Cardiac muscle cell (in vitro differentiated cells and primary cell): ENCODE measurements around the gene ATRIP. TPM values are rescaled to one million over a fixed set of nuclear protein-coding genes. Genes with fewer than 3 reads are reported as not detected.

Experiments used
- DNase-seq, 2 donors: peaks; one replicate each; pipeline versions ENCODE4 v3.0.0 to v3.0.0-alpha.2; 2010 to 2017; ENCODE audit warnings: low read depth in 1 of 2, low spot score in 1 of 2
- H3K27ac ChIP-seq: fragments of 200-600 bp; sonication (generic); 2 replicates; pipeline ENCODE4 v1.5.1; 2016
- H3K27me3 ChIP-seq: fragments of 200-600 bp; sonication (generic); 2 replicates; pipeline ENCODE4 v1.6.0; 2016; ENCODE audit warnings: control low read depth
- H3K36me3 ChIP-seq: fragments of 200-600 bp; sonication (generic); 2 replicates; pipeline ENCODE4 v1.5.1; 2016; ENCODE audit warnings: control low read depth
- H3K4me1 ChIP-seq: fragments of 200-600 bp; sonication (generic); 2 replicates; pipeline ENCODE4 v1.8.1; 2017; ENCODE audit warnings: low read depth, mild to moderate bottlenecking, mixed run types
- H3K4me3 ChIP-seq: fragments of 200-600 bp; sonication (generic); 2 replicates; pipeline ENCODE4 v1.5.1; 2016; ENCODE audit warnings: mild to moderate bottlenecking
- H3K9me3 ChIP-seq: fragments of 200-600 bp; sonication (generic); 2 replicates; pipeline ENCODE4 v1.5.1; 2017; ENCODE audit warnings: low read depth, mild to moderate bottlenecking, control low read depth
- polyA plus RNA-seq: library from polyadenylated mRNA; unstranded; fragments of >200 nt; fragmentation: Nextera tagmentation; extraction: Ambion mirVana; gene quantifications from 2 replicates; pipeline ENCODE4 v1.2.1, GENCODE V29; 2016
- total RNA-seq: library from RNA; depleted of rRNA; stranded (reverse); fragments of >200 nt; gene quantifications from 2 replicates; pipeline ENCODE4 v1.2.3, GENCODE V29; 2016
- TF ChIP-seq, protein P1 (sequence below): IDR thresholded peaks from 2 replicates; pipeline ENCODE4 v1.5.1; 2012; ENCODE audit warnings: low read depth, mild to moderate bottlenecking, low read length

The ATRIP gene
- total and polyA plus RNA-seq, 2 experiments from 2014 or later = 6.4 to 8.7 TPM

DNA sequence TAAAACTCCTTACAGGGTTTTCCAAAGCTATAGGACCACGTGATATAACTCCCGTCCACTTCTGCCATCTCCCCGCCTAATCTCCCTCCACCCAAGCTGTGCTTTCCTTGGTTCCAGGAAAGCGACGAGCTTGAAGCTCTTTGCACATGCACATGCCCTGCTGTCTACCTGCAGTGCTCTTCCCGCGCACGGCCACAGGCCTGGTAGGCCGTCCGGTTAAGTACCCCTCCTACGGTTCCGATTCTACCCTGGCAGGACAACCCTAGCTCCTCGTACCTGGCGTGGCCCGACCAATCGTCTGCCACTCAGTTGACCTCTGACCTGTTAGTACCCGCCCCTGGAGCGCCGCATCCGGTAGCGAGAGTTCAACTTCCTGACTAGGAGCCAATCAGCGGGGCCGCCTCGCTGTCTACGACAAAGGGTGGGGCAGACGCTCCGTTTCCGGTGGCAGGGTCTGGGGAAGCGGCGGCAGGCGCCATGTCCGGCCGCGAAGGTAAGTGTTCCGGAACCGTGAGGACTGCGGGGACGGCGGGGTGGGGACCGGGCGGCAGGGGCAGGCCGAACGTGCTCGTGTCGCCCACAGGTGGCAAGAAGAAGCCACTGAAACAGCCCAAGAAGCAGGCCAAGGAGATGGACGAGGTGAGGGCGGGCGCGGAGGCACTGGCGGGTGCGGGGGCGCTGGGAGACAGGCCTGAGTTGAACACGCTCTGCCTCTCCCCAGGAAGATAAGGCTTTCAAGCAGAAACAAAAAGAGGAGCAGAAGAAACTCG, 6.5 kb upstream of the ATRIP start, which contains the start of the genes CCDC51 and TMA7:
CCDC51 (minus strand) TSS at position 300 of the 770 bp plus-strand sequence. CDS start 4,991 bp downstream, outside the sequence.
TMA7 (plus strand) TSS at position 438 of the 770 bp plus-strand sequence; CDS start at position 478, 40 bp downstream.
- Histone ChIP-seq H3K27me3 (no peaks in the 10 kb centered on the region), H3K4me1 (peaks cover 9% of the 10 kb centered on the region), H3K9me3 (no peaks in the 10 kb centered on the region), H3K27ac (peak within 1 kb of the TSS; percentile 84), H3K36me3 (peaks cover 3% of the 10 kb centered on the region), H3K4me3 (peak within 1 kb of the TSS; percentile 73)
- DNase-seq = peak; percentile 96 to 98
- TF ChIP-seq, protein P1, sequence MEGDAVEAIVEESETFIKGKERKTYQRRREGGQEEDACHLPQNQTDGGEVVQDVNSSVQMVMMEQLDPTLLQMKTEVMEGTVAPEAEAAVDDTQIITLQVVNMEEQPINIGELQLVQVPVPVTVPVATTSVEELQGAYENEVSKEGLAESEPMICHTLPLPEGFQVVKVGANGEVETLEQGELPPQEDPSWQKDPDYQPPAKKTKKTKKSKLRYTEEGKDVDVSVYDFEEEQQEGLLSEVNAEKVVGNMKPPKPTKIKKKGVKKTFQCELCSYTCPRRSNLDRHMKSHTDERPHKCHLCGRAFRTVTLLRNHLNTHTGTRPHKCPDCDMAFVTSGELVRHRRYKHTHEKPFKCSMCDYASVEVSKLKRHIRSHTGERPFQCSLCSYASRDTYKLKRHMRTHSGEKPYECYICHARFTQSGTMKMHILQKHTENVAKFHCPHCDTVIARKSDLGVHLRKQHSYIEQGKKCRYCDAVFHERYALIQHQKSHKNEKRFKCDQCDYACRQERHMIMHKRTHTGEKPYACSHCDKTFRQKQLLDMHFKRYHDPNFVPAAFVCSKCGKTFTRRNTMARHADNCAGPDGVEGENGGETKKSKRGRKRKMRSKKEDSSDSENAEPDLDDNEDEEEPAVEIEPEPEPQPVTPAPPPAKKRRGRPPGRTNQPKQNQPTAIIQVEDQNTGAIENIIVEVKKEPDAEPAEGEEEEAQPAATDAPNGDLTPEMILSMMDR = no peak

DNA sequence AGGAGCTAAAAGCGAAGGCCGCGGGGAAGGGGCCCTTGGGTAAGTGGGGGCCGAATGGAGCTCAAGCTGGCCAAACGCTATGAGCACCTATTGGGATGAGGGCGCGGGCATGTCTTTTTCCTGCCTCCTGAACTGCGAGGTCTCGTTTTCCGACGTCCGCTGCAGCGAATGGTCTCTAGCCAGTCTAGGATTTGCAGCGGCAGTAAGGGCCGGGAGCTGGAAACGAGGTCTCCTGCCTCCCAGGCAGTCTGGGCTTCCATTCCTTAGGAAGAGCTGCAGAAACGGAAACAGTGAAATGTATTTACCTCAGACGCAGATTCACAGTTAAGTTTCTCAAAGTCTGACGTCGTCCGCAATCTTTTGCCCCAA, 6.0 kb upstream of the ATRIP start:
- TF ChIP-seq, protein P1 = no peak
- H3K4me1 ChIP-seq = peaks cover 9% of the 10 kb centered on the region
- H3K36me3 ChIP-seq = peaks cover 3% of the 10 kb centered on the region
- peak overlapping the region; percentile 84 for H3K27ac ChIP-seq
- H3K4me3 ChIP-seq = peak overlapping the region; percentile 73
- no peaks in the 10 kb centered on the region for H3K9me3 ChIP-seq
- H3K27me3 ChIP-seq = no peaks in the 10 kb centered on the region
- DNase-seq = peak; percentile 36 to 41

DNA sequence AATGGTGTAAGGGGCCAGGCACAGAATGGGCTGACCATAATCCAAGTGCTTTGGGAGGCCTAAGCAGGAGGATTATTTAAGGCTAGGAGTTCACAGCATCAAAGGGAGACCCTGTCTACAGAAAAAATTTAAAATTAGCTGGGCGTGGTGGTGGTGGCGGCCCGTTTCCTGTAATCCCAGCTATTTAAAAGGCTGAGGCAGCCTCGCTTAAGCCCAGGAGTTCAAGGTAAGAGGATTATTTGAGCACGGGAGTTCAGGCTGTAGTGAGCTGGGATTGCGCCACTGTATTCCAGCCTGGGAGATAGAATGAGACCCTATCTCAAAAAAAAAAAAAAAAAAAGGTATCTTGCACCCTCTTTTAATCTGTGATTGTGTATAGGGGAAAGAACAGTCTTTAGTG, 4.6 kb upstream of the ATRIP start:
- Histone ChIP-seq H3K27ac (no peak overlapping the region), H3K27me3 (no peaks in the 10 kb centered on the region), H3K4me3 (no peak overlapping the region)

DNA sequence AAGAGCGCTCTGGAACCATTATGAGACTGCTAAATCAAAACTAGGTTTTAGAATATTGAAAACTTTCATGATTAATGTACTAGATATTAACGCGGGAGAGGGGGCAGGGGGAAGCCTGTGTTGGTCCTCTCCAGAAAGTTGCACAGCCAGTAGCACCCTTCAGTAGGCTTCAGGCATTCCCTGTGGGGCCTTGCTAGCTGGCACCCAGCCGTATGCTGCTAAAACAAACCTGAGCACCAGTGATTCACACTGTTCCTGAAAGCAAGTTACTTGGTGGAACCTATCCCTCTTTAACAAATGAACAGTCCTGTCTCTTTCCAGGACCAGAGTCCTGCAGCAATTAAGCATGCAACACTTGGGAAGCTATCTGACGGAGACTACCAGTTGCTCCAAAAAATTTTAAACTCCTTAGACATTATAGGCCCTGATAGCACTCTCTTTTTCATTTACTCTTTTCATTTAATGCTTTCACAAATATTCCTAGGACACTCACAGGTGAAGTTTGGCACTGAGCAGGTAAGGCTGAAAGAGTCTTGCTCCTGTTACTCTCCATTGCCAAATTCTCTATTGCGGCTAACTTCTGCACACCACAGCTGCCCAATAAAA, 1.2 kb upstream of the ATRIP start:
- TF ChIP-seq, protein P1 = no peak
- Histone ChIP-seq H3K9me3 (no peaks in the 10 kb centered on the region), H3K4me1 (peaks cover 15% of the 10 kb centered on the region), H3K4me3 (no peak overlapping the region), H3K36me3 (peaks cover 3% of the 10 kb centered on the region), H3K27ac (no peak overlapping the region), H3K27me3 (no peaks in the 10 kb centered on the region)
- no peak for DNase-seq

More for the DNA sequence above, 4.6 kb upstream of the ATRIP start:
- TF ChIP-seq, protein P1 = no peak
- DNase-seq = no peak
- Histone ChIP-seq H3K4me1 (peaks cover 9% of the 10 kb centered on the region), H3K36me3 (peaks cover 3% of the 10 kb centered on the region), H3K9me3 (no peaks in the 10 kb centered on the region)

DNA sequence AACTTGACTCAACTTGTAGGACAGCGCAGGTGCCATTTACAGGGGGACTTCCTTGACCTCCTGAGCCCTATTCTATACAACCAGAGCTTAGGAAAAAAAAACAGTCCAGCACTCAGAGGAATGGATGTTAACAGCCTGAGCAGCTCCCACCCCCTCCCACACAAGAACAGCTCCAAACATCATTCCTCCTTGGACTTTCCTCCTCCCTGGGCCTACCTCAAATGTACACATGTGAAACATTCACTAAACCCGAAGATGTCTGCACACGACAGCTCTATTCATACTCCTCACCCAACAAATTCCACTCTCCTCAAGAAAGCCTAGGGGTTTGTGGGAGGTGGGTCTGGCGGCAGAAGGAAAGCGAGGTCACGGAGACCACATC, 503 bp upstream of the ATRIP start:
- no peaks in the 10 kb centered on the region for H3K27me3 ChIP-seq
- TF ChIP-seq, protein P1 = no peak
- H3K9me3 ChIP-seq = no peaks in the 10 kb centered on the region
- peaks cover 12% of the 10 kb centered on the region for H3K4me1 ChIP-seq
- H3K36me3 ChIP-seq = peaks cover 3% of the 10 kb centered on the region
- peak overlapping the region; percentile 91 for H3K4me3 ChIP-seq
- peak overlapping the region; percentile 89 for H3K27ac ChIP-seq
- DNase-seq = no peak
